ENCODE data around the gene FOXD4L5.
"Not testable (repeated sequence)": the region's sequence is repeated elsewhere in the genome, so short reads cannot be mapped to it uniquely, and the experiment has no call there.

DNA sequence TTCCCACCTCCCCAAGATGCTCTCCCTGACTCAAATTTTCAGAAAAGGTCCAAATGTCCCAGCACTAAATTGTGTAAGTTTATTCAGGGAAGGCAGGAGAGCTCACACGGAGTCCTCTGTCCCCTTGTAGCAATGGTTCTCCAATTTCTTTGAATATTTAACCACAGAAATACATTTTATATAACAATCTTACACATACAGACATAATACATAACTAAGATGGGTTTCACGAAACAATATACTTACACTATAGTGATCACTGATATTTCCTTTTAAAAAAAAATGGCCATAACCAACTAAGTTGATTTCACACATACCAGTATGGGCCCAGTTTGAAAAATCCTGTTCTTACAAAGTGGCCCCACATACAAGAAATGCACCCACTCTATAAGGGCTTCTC, at the start of gene FOXD4L5:
- TF ChIP-seq, protein P1, sequence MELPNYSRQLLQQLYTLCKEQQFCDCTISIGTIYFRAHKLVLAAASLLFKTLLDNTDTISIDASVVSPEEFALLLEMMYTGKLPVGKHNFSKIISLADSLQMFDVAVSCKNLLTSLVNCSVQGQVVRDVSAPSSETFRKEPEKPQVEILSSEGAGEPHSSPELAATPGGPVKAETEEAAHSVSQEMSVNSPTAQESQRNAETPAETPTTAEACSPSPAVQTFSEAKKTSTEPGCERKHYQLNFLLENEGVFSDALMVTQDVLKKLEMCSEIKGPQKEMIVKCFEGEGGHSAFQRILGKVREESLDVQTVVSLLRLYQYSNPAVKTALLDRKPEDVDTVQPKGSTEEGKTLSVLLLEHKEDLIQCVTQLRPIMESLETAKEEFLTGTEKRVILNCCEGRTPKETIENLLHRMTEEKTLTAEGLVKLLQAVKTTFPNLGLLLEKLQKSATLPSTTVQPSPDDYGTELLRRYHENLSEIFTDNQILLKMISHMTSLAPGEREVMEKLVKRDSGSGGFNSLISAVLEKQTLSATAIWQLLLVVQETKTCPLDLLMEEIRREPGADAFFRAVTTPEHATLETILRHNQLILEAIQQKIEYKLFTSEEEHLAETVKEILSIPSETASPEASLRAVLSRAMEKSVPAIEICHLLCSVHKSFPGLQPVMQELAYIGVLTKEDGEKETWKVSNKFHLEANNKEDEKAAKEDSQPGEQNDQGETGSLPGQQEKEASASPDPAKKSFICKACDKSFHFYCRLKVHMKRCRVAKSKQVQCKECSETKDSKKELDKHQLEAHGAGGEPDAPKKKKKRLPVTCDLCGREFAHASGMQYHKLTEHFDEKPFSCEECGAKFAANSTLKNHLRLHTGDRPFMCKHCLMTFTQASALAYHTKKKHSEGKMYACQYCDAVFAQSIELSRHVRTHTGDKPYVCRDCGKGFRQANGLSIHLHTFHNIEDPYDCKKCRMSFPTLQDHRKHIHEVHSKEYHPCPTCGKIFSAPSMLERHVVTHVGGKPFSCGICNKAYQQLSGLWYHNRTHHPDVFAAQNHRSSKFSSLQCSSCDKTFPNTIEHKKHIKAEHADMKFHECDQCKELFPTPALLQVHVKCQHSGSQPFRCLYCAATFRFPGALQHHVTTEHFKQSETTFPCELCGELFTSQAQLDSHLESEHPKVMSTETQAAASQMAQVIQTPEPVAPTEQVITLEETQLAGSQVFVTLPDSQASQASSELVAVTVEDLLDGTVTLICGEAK (IDR thresholded peaks at IDR 0.05; ENCODE audit: borderline replicate concordance), result not testable (repeated sequence)
- TF ChIP-seq, protein P2, sequence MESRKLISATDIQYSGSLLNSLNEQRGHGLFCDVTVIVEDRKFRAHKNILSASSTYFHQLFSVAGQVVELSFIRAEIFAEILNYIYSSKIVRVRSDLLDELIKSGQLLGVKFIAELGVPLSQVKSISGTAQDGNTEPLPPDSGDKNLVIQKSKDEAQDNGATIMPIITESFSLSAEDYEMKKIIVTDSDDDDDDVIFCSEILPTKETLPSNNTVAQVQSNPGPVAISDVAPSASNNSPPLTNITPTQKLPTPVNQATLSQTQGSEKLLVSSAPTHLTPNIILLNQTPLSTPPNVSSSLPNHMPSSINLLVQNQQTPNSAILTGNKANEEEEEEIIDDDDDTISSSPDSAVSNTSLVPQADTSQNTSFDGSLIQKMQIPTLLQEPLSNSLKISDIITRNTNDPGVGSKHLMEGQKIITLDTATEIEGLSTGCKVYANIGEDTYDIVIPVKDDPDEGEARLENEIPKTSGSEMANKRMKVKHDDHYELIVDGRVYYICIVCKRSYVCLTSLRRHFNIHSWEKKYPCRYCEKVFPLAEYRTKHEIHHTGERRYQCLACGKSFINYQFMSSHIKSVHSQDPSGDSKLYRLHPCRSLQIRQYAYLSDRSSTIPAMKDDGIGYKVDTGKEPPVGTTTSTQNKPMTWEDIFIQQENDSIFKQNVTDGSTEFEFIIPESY (IDR thresholded peaks at IDR 0.05), result not testable (repeated sequence)
- TF ChIP-seq, protein P3, sequence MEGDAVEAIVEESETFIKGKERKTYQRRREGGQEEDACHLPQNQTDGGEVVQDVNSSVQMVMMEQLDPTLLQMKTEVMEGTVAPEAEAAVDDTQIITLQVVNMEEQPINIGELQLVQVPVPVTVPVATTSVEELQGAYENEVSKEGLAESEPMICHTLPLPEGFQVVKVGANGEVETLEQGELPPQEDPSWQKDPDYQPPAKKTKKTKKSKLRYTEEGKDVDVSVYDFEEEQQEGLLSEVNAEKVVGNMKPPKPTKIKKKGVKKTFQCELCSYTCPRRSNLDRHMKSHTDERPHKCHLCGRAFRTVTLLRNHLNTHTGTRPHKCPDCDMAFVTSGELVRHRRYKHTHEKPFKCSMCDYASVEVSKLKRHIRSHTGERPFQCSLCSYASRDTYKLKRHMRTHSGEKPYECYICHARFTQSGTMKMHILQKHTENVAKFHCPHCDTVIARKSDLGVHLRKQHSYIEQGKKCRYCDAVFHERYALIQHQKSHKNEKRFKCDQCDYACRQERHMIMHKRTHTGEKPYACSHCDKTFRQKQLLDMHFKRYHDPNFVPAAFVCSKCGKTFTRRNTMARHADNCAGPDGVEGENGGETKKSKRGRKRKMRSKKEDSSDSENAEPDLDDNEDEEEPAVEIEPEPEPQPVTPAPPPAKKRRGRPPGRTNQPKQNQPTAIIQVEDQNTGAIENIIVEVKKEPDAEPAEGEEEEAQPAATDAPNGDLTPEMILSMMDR (IDR thresholded peaks at IDR 0.05 in 2 of 3, conservative IDR thresholded peaks at IDR 0.05 in 1 of 3; ENCODE audit: control insufficient read depth in 2 of 3, extremely low read depth in 1 of 3, insufficient read depth in 1 of 3, low read depth in 3 of 3, low read length in 3 of 3), result not testable (repeated sequence)
- not testable (repeated sequence) for TF ChIP-seq ZNF217 (IDR thresholded peaks at IDR 0.05); NBN (IDR thresholded peaks at IDR 0.05); CREM (IDR thresholded peaks at IDR 0.05; ENCODE audit: low read depth); ZNF384 (IDR thresholded peaks at IDR 0.05; ENCODE audit: borderline replicate concordance, low read depth, low read length)

All from GM12878 (cell line).